Vagina (tissue), 2 donors: ENCODE results near the gene CBLB. TPM values are rescaled to one million over a fixed set of nuclear protein-coding genes. Genes with fewer than 3 reads are reported as not detected.

Experiments used
- DNase-seq, 2 donors: peaks; one replicate each; pipeline ENCODE4 v3.0.0-alpha.2; 2017; ENCODE audit errors: extremely low spot score in 2 of 2
- H3K27ac ChIP-seq: fragments of 200-600 bp; sonication (generic); one replicate; pipeline ENCODE4 v1.5.1; 2019
- H3K27me3 ChIP-seq: fragments of 200-600 bp; sonication (generic); one replicate; pipeline ENCODE4 v1.5.1; 2019
- H3K36me3 ChIP-seq, 2 donors: fragments of 200-600 bp; sonication (generic); one replicate each; pipeline ENCODE4 v1.5.1; 2017 to 2019
- H3K4me1 ChIP-seq: fragments of 200-600 bp; sonication (generic); one replicate; pipeline ENCODE4 v1.5.1; 2019
- H3K4me3 ChIP-seq, 2 donors: fragments of 200-600 bp; sonication (generic); 1 replicate in 1 of 2; 2 replicates in 1 of 2; pipeline ENCODE4 v1.5.1; 2016 to 2019
- H3K9me3 ChIP-seq: fragments of 200-600 bp; sonication (generic); one replicate; pipeline ENCODE4 v1.5.1; 2019
- CTCF ChIP-seq, 3 experiments: fragments of 450-650 bp in 2 of 3; fragments of 200-600 bp in 1 of 3; sonication (generic) in 1 of 3; IDR thresholded peaks; one replicate each; pipeline ENCODE4 v1.5.1; 2017 to 2019; ENCODE audit warnings: antibody characterized with exemption in 3 of 3, mild to moderate bottlenecking in 2 of 3, moderate library complexity in 2 of 3
- POLR2A ChIP-seq, 2 donors: fragments of 450-650 bp; IDR thresholded peaks; one replicate each; pipeline ENCODE4 v1.6.1; 2017; ENCODE audit warnings: antibody characterized with exemption in 2 of 2, mild to moderate bottlenecking in 2 of 2, moderate library complexity in 2 of 2
- POLR2AphosphoS5 ChIP-seq, 2 donors: sonication (generic); formaldehyde crosslinking; IDR thresholded peaks; one replicate each; pipeline ENCODE4 v1.9.0; 2017; ENCODE audit warnings: antibody characterized with exemption in 2 of 2, mild to moderate bottlenecking in 2 of 2, low read depth in 1 of 2; ENCODE audit not compliant: insufficient read depth in 1 of 2
- intact Hi-C: fragments of 100-400 bp; cut with DNase I; formaldehyde crosslinking; loops from one replicate; pipeline ENCODE4 v1.15.1; 2023
- total RNA-seq: library from RNA; depleted of rRNA; stranded (reverse); fragments of >200 nt; gene quantifications from one replicate; pipeline ENCODE4 v1.2.3, GENCODE V29; 2016

CBLB gene
- total RNA-seq, 1 donor from 2014 or later: 58.4 TPM

GRCh38 chr3:105772635-105773034 lies 96.2 kb downstream of the CBLB start:
- no peak for DNase-seq
- no peak for TF ChIP-seq POLR2A (IDR thresholded peaks at IDR 0.05)
- TF ChIP-seq CTCF (IDR thresholded peaks at IDR 0.05): no peak
- TF ChIP-seq POLR2AphosphoS5 (IDR thresholded peaks at IDR 0.05; ENCODE audit: insufficient read depth in 1 of 2, low read depth in 1 of 2): no peak
- H3K36me3 ChIP-seq: no peaks in the 10 kb centered on the region
- no peaks in the 10 kb centered on the region for H3K4me1 ChIP-seq
- no peaks in the 10 kb centered on the region for H3K27me3 ChIP-seq
- intact Hi-C loops: no loop called here
- no peaks in the 10 kb centered on the region for H3K9me3 ChIP-seq
- H3K4me3 ChIP-seq: no peak overlapping the region
- H3K27ac ChIP-seq: no peak overlapping the region

GRCh38 chr3:105771392-105771791 lies 97.4 kb downstream of the CBLB start:
- no peak for TF ChIP-seq POLR2A (IDR thresholded peaks at IDR 0.05)
- no peak for TF ChIP-seq POLR2AphosphoS5 (IDR thresholded peaks at IDR 0.05; ENCODE audit: insufficient read depth in 1 of 2, low read depth in 1 of 2)
- TF ChIP-seq CTCF (IDR thresholded peaks at IDR 0.05): no peak
- Histone ChIP-seq H3K4me1 (no peaks in the 10 kb centered on the region), H3K36me3 (no peaks in the 10 kb centered on the region), H3K27me3 (no peaks in the 10 kb centered on the region), H3K4me3 (no peak overlapping the region), H3K9me3 (no peaks in the 10 kb centered on the region), H3K27ac (no peak overlapping the region)
- intact Hi-C loops: no loop called here
- DNase-seq: no peak

GRCh38 chr3:105770410-105770809 lies 98.4 kb downstream of the CBLB start:
- Histone ChIP-seq H3K4me1 (no peaks in the 10 kb centered on the region), H3K9me3 (no peaks in the 10 kb centered on the region), H3K27ac (no peak overlapping the region), H3K4me3 (no peak overlapping the region), H3K27me3 (no peaks in the 10 kb centered on the region), H3K36me3 (no peaks in the 10 kb centered on the region)
- TF ChIP-seq CTCF (IDR thresholded peaks at IDR 0.05) (no peak), POLR2A (IDR thresholded peaks at IDR 0.05) (no peak), POLR2AphosphoS5 (IDR thresholded peaks at IDR 0.05; ENCODE audit: insufficient read depth in 1 of 2, low read depth in 1 of 2) (no peak)
- intact Hi-C loops: no loop called here
- no peak for DNase-seq

- H3K36me3 ChIP-seq: no peaks in the 10 kb centered on the region
- peaks cover 7% of the 10 kb centered on the region for H3K4me1 ChIP-seq
- TF ChIP-seq CTCF (IDR thresholded peaks at IDR 0.05) (no peak), POLR2A (IDR thresholded peaks at IDR 0.05) (no peak), POLR2AphosphoS5 (IDR thresholded peaks at IDR 0.05; ENCODE audit: insufficient read depth in 1 of 2, low read depth in 1 of 2) (no peak)
- H3K4me3 ChIP-seq: no peak overlapping the region
- no peak for DNase-seq
- H3K9me3 ChIP-seq: peaks cover 1% of the 10 kb centered on the region
- no peaks in the 10 kb centered on the region for H3K27me3 ChIP-seq
- H3K27ac ChIP-seq: no peak overlapping the region
- intact Hi-C loops: no loop called here
These were observed 101.0 kb downstream of the CBLB start for GRCh38 chr3:105767776-105768175.

- DNase-seq: no peak
- no peaks in the 10 kb centered on the region for H3K27me3 ChIP-seq
- H3K9me3 ChIP-seq: peaks cover 5% of the 10 kb centered on the region
- H3K36me3 ChIP-seq: peaks cover 0 to 5% of the 10 kb centered on the region in 2 donors
- peaks cover 7% of the 10 kb centered on the region for H3K4me1 ChIP-seq
- no peak for TF ChIP-seq CTCF (IDR thresholded peaks at IDR 0.05)
- no peak for TF ChIP-seq POLR2AphosphoS5 (IDR thresholded peaks at IDR 0.05; ENCODE audit: insufficient read depth in 1 of 2, low read depth in 1 of 2)
- TF ChIP-seq POLR2A (IDR thresholded peaks at IDR 0.05): no peak
- no peak overlapping the region for H3K4me3 ChIP-seq
- H3K27ac ChIP-seq: no peak overlapping the region
- intact Hi-C loops: no loop called here
These were observed 101.6 kb downstream of the CBLB start for GRCh38 chr3:105767216-105767615.
